Activated CD4-positive, alpha-beta T cell treated with anti-CD3 and anti-CD28 coated beads for 36 hours (primary cell): ENCODE measurements around the gene AGAP3. TPM values are rescaled to one million over a fixed set of nuclear protein-coding genes. Genes with fewer than 3 reads are reported as not detected.

ENCODE experiments used
- ATAC-seq: fragments of 200-7000 bp; cut with Tn5 transposase; one replicate; pipeline ENCODE4 v1.10.0; 2021; ENCODE audit warnings: mild to moderate bottlenecking, moderate library complexity
- CTCF ChIA-PET: fragments of 350-600 bp; sonication (Branson Sonifier 250); formaldehyde crosslinking; loops from one replicate; lab custom pipeline; 2021; ENCODE audit warnings: antibody characterized with exemption; lab: Charles Lee
- POLR2A ChIA-PET: fragments of 350-600 bp; sonication (Branson Sonifier 250); formaldehyde crosslinking; loops from one replicate; lab custom pipeline; 2021; ENCODE audit warnings: antibody characterized with exemption, inconsistent platforms; lab: Charles Lee
- DNase-seq: peaks from one replicate; pipeline ENCODE4 v3.0.0-alpha.2; 2020
- H3K27ac Mint-ChIP-seq: one replicate; pipeline ENCODE4 v1.8.0; 2021; ENCODE audit warnings: mixed read lengths
- H3K27me3 Mint-ChIP-seq: one replicate; pipeline ENCODE4 v1.8.0; 2021; ENCODE audit warnings: mixed read lengths
- H3K36me3 Mint-ChIP-seq: one replicate; pipeline ENCODE4 v1.8.0; 2021; ENCODE audit warnings: low read depth, mixed read lengths
- H3K4me1 Mint-ChIP-seq: one replicate; pipeline ENCODE4 v1.8.0; 2021; ENCODE audit warnings: mixed read lengths
- H3K4me3 Mint-ChIP-seq: one replicate; pipeline ENCODE4 v1.8.0; 2021; ENCODE audit warnings: mild to moderate bottlenecking, moderate library complexity, mixed read lengths
- H3K9me3 Mint-ChIP-seq: one replicate; pipeline ENCODE4 v1.8.0; 2021; ENCODE audit warnings: low read depth, mixed read lengths
- intact Hi-C, 2 experiments: fragments of 100-400 bp; cut with DNase I in 1 of 2; cut with micrococcal nuclease in 1 of 2; formaldehyde crosslinking; loops; one replicate each; pipeline versions ENCODE4 v1.14.2 to v1.15.1; 2022 to 2024; cut with DNase I, micrococcal nuclease
- total RNA-seq, 2 experiments: library from RNA; stranded (reverse); gene quantifications; one replicate each; pipeline ENCODE4 v1.2.3, GENCODE V29; 2021

Gene AGAP3
- total RNA-seq, 2 experiments from 2014 or later: 29.4 to 33.2 TPM

- ATAC-seq: no peak
- ChIA-PET CTCF (interaction anchor here (1.2 kb wide), 1 partner anchor 15 kb away, joined by 3 read pairs; no protein-coding TSS in a partner anchor), POLR2A (interaction anchor here (0.6 kb wide), 1 partner anchor 1324 kb away, joined by 6 read pairs; no protein-coding TSS in a partner anchor)
- Mint-ChIP-seq H3K4me3 (no peak overlapping the region), H3K27ac (no peak overlapping the region), H3K4me1 (peaks cover 19% of the 10 kb centered on the region), H3K9me3 (no peaks in the 10 kb centered on the region), H3K36me3 (peaks cover 23% of the 10 kb centered on the region), H3K27me3 (no peaks in the 10 kb centered on the region)
- intact Hi-C loops: no loop called here
- no peak for DNase-seq
These were observed 10.3 kb upstream of the AGAP3 start for GRCh38 chr7:151075978-151076426.

- H3K9me3 Mint-ChIP-seq: no peaks in the 10 kb centered on the region
- no peak for ATAC-seq
- CTCF ChIA-PET: interaction anchor here (0.6 to 1.2 kb wide), 2 partner anchors 14 to 47 kb away, joined by 3 read pairs; no protein-coding TSS in a partner anchor
- POLR2A ChIA-PET: no interaction called here
- intact Hi-C loops: no loop called here
- peak; percentile 49 for DNase-seq
- H3K27me3 Mint-ChIP-seq: no peaks in the 10 kb centered on the region
- no peak overlapping the region for H3K27ac Mint-ChIP-seq
- peaks cover 20% of the 10 kb centered on the region for H3K36me3 Mint-ChIP-seq
- H3K4me3 Mint-ChIP-seq: no peak overlapping the region
- H3K4me1 Mint-ChIP-seq: peaks cover 26% of the 10 kb centered on the region
These were observed 9.2 kb upstream of the AGAP3 start for GRCh38 chr7:151076863-151077704.

GRCh38 chr7:151077705-151078232, 8.5 kb upstream of the AGAP3 start:
- POLR2A ChIA-PET: no interaction called here
- H3K4me3 Mint-ChIP-seq: peak overlapping the region; percentile 26
- peaks cover 31% of the 10 kb centered on the region for H3K4me1 Mint-ChIP-seq

GRCh38 chr7:151078233-151079040, 7.8 kb upstream of the AGAP3 start:
- ATAC-seq: no peak
- Mint-ChIP-seq H3K27me3 (no peaks in the 10 kb centered on the region), H3K36me3 (peaks cover 22% of the 10 kb centered on the region), H3K9me3 (no peaks in the 10 kb centered on the region), H3K27ac (peak overlapping the region; percentile 53), H3K4me3 (peak overlapping the region; percentile 92), H3K4me1 (peaks cover 33% of the 10 kb centered on the region)
- DNase-seq: no peak
- intact Hi-C loops: no loop called here
- CTCF ChIA-PET: interaction anchor here (0.6 kb wide), 1 partner anchor 270 kb away, joined by 3 read pairs; no protein-coding TSS in a partner anchor
- POLR2A ChIA-PET: no interaction called here

More at GRCh38 chr7:151077705-151078232, 8.5 kb upstream of the AGAP3 start:
- H3K27me3 Mint-ChIP-seq: no peaks in the 10 kb centered on the region
- no peaks in the 10 kb centered on the region for H3K9me3 Mint-ChIP-seq
- peaks cover 21% of the 10 kb centered on the region for H3K36me3 Mint-ChIP-seq
- ATAC-seq (no peak), DNase-seq (no peak)
- H3K27ac Mint-ChIP-seq: peak overlapping the region; percentile 21
- CTCF ChIA-PET: no interaction called here
- intact Hi-C loops: no loop called here

- Mint-ChIP-seq H3K9me3 (no peaks in the 10 kb centered on the region), H3K36me3 (peaks cover 21% of the 10 kb centered on the region), H3K27ac (peak overlapping the region; percentile 53), H3K4me3 (peak overlapping the region; percentile 92), H3K27me3 (no peaks in the 10 kb centered on the region), H3K4me1 (peaks cover 33% of the 10 kb centered on the region)
- DNase-seq (no peak), ATAC-seq (no peak)
- POLR2A ChIA-PET: no interaction called here
- intact Hi-C loops: no loop called here
- CTCF ChIA-PET: no interaction called here
These were observed 6.9 kb upstream of the AGAP3 start for GRCh38 chr7:151079199-151079910.

- CTCF ChIA-PET: interaction anchor here (0.6 to 0.7 kb wide), 4 partner anchors 21 to 69 kb away, joined by 3 to 4 read pairs (median 3); partner anchors contain the start of gene ATG9B
- peaks cover 37% of the 10 kb centered on the region for H3K4me1 Mint-ChIP-seq
- H3K36me3 Mint-ChIP-seq: peaks cover 21% of the 10 kb centered on the region
These were observed 6.2 kb upstream of the AGAP3 start for GRCh38 chr7:151080067-151080521.

GRCh38 chr7:151080522-151081169, 5.6 kb upstream of the AGAP3 start, which contains the start of gene FASTK:
TSS of gene FASTK (minus strand) at chr7:151080809. CDS start at chr7:151080766, 43 bp downstream.
- Mint-ChIP-seq H3K4me1 (peaks cover 43% of the 10 kb centered on the region), H3K4me3 (peak within 1 kb of the TSS; percentile 94), H3K9me3 (no peaks in the 10 kb centered on the region), H3K27ac (peak within 1 kb of the TSS; percentile 91), H3K27me3 (peaks cover 7% of the 10 kb centered on the region), H3K36me3 (peaks cover 18% of the 10 kb centered on the region)
- POLR2A ChIA-PET: interaction anchor here (0.5 to 1.0 kb wide), 4 partner anchors 8 to 149 kb away, joined by 3 to 7 read pairs (median 3); no protein-coding TSS in a partner anchor
- CTCF ChIA-PET: interaction anchor here (0.6 to 0.7 kb wide), 4 partner anchors 22 to 69 kb away, joined by 3 to 4 read pairs (median 3); partner anchors contain the start of gene ATG9B
- ATAC-seq (peak; percentile 89), DNase-seq (peak; percentile 94)
- intact Hi-C loops: loop anchor here (1.0 to 10.0 kb wide), 11 partner anchors 22 to 1366 kb away; partner anchors contain the start of genes ABCF2 (in 2 of the 2), ABCB8 (in 1 of the 2), CHPF2 (in 1 of the 2) and GIMAP4 (in 1 of the 2)

More at GRCh38 chr7:151080067-151080521, 6.2 kb upstream of the AGAP3 start:
- H3K4me3 Mint-ChIP-seq: peak overlapping the region; percentile 92
- peak overlapping the region; percentile 91 for H3K27ac Mint-ChIP-seq
- H3K9me3 Mint-ChIP-seq: no peaks in the 10 kb centered on the region
- peaks cover 4% of the 10 kb centered on the region for H3K27me3 Mint-ChIP-seq
- peak; percentile 4 for ATAC-seq
- peak; percentile 40 for DNase-seq
- intact Hi-C loops: loop anchor here (1.0 to 10.0 kb wide), 11 partner anchors 22 to 1365 kb away; partner anchors contain the start of genes ABCF2 (in 2 of the 2), ABCB8 (in 1 of the 2), CHPF2 (in 1 of the 2) and GIMAP4 (in 1 of the 2)
- POLR2A ChIA-PET: interaction anchor here (0.5 to 1.0 kb wide), 3 partner anchors 17 to 149 kb away, joined by 3 to 7 read pairs (median 3); no protein-coding TSS in a partner anchor

GRCh38 chr7:151081170-151082101, 4.8 kb upstream of the AGAP3 start:
- DNase-seq (no peak), ATAC-seq (no peak)
- H3K9me3 Mint-ChIP-seq: no peaks in the 10 kb centered on the region
- peaks cover 46% of the 10 kb centered on the region for H3K4me1 Mint-ChIP-seq
- intact Hi-C loops: loop anchor here (2.0 to 10.0 kb wide), 7 partner anchors 146 to 1367 kb away; partner anchors contain the start of genes ABCF2 (in 1 of the 2), CHPF2 (in 1 of the 2), GIMAP4 (in 1 of the 2) and GIMAP7 (in 1 of the 2)
- H3K4me3 Mint-ChIP-seq: peak overlapping the region; percentile 94
- peaks cover 7% of the 10 kb centered on the region for H3K27me3 Mint-ChIP-seq
- ChIA-PET CTCF (no interaction called here), POLR2A (interaction anchor here (0.6 to 1.0 kb wide), 3 partner anchors 8 to 23 kb away, joined by 3 read pairs; no protein-coding TSS in a partner anchor)
- H3K27ac Mint-ChIP-seq: peak overlapping the region; percentile 51
- H3K36me3 Mint-ChIP-seq: peaks cover 17% of the 10 kb centered on the region
